MCF 10A (cell line): ENCODE results near the gene RBL1. TPM values are rescaled to one million over a fixed set of nuclear protein-coding genes. Genes with fewer than 3 reads are reported as not detected.

Source experiments
- BruUV-seq: library from RNA; stranded (reverse); fragments of 400-500 nt; replicated peaks from 2 replicates; lab custom pipeline; 2021; lab: Mats Ljungman, UMichigan
- CTCF ChIA-PET: fragments of 300-600 bp; sonication (Branson Sonifier 250); formaldehyde crosslinking; extraction: SDS; loops from one replicate; lab custom pipeline; 2021; ENCODE audit warnings: antibody characterized with exemption, inconsistent platforms; lab: Yijun Ruan, JAX
- POLR2A ChIA-PET: fragments of 300-600, 350-650 bp; sonication (Branson Sonifier 250); formaldehyde crosslinking; extraction: SDS; loops from one replicate; lab custom pipeline; 2020; ENCODE audit warnings: antibody characterized with exemption, inconsistent platforms; lab: Yijun Ruan, JAX
- DNase-seq: peaks from one replicate; pipeline ENCODE4 v3.0.0-alpha.2; 2018; ENCODE audit not compliant: unreplicated experiment
- H3K27ac Mint-ChIP-seq: one replicate; pipeline ENCODE4 v1.8.0; 2022; ENCODE audit warnings: mild to moderate bottlenecking, low read depth, mixed read lengths; ENCODE audit not compliant: unreplicated experiment
- H3K27me3 Mint-ChIP-seq: one replicate; pipeline ENCODE4 v1.8.0; 2022; ENCODE audit warnings: mixed read lengths; ENCODE audit not compliant: insufficient read depth, unreplicated experiment
- H3K36me3 Mint-ChIP-seq: one replicate; pipeline ENCODE4 v1.8.0; 2022; ENCODE audit warnings: mild to moderate bottlenecking, moderate library complexity, mixed read lengths; ENCODE audit not compliant: insufficient read depth, unreplicated experiment
- H3K4me1 Mint-ChIP-seq: one replicate; pipeline ENCODE4 v1.8.0; 2022; ENCODE audit warnings: mixed read lengths; ENCODE audit not compliant: insufficient read depth, unreplicated experiment
- H3K4me3 Mint-ChIP-seq: one replicate; pipeline ENCODE4 v1.8.0; 2022; ENCODE audit warnings: mild to moderate bottlenecking, moderate library complexity, mixed read lengths; ENCODE audit not compliant: unreplicated experiment
- H3K9me3 Mint-ChIP-seq: one replicate; pipeline ENCODE4 v1.8.0; 2022; ENCODE audit warnings: mixed read lengths; ENCODE audit not compliant: unreplicated experiment
- intact Hi-C: fragments of 100-400 bp; cut with micrococcal nuclease; formaldehyde crosslinking; loops from 2 replicates; pipeline ENCODE4 v1.14.1; 2022
- total RNA-seq: library from RNA; stranded (reverse); gene quantifications from 2 replicates; pipeline ENCODE4 v1.2.3, GENCODE V29; 2022
- TF ChIP-seq, protein P1 (sequence below): fragments of 200-600 bp; IDR thresholded peaks from one replicate; pipeline ENCODE4 v1.8.0; 2022; ENCODE audit warnings: antibody characterized with exemption, mild to moderate bottlenecking; ENCODE audit not compliant: unreplicated experiment

RBL1 gene
- total RNA-seq, 1 experiment from 2014 or later = 9.2 TPM

DNA sequence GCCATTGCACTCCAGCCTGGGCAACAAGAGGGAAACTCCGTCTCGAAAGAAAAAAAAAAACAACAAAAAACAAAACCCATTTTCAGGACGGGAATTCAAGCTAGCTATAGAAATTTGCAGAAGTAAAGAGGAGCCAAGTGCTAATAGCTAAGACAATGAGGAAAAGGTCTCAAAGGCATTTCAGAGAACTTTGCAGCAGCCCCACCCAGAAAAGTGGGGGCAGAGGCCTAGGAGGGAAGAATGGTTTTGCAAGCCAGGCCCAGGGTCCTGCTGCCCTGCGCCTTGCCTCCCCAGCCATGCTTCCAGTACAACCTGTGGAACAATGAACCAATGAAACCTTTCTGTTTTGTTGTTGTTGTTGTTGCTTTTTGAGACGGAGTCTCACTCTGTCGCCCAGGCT is 106.0 kb downstream of the RBL1 start:
- intact Hi-C loops = no loop called here
- peaks cover 8% of the 10 kb centered on the region for H3K9me3 Mint-ChIP-seq
- H3K4me1 Mint-ChIP-seq = no peaks in the 10 kb centered on the region
- no peak overlapping the region for H3K4me3 Mint-ChIP-seq
- H3K36me3 Mint-ChIP-seq = peaks cover 10% of the 10 kb centered on the region
- ChIA-PET POLR2A (no interaction called here), CTCF (interaction anchor here (0.7 kb wide), 1 partner anchor 401 kb away, joined by 3 read pairs; no protein-coding TSS in a partner anchor)
- TF ChIP-seq, protein P1, sequence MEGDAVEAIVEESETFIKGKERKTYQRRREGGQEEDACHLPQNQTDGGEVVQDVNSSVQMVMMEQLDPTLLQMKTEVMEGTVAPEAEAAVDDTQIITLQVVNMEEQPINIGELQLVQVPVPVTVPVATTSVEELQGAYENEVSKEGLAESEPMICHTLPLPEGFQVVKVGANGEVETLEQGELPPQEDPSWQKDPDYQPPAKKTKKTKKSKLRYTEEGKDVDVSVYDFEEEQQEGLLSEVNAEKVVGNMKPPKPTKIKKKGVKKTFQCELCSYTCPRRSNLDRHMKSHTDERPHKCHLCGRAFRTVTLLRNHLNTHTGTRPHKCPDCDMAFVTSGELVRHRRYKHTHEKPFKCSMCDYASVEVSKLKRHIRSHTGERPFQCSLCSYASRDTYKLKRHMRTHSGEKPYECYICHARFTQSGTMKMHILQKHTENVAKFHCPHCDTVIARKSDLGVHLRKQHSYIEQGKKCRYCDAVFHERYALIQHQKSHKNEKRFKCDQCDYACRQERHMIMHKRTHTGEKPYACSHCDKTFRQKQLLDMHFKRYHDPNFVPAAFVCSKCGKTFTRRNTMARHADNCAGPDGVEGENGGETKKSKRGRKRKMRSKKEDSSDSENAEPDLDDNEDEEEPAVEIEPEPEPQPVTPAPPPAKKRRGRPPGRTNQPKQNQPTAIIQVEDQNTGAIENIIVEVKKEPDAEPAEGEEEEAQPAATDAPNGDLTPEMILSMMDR = no peak
- H3K27ac Mint-ChIP-seq = no peak overlapping the region
- no TSS peak for BruUV-seq
- no peaks in the 10 kb centered on the region for H3K27me3 Mint-ChIP-seq
- no peak for DNase-seq

DNA sequence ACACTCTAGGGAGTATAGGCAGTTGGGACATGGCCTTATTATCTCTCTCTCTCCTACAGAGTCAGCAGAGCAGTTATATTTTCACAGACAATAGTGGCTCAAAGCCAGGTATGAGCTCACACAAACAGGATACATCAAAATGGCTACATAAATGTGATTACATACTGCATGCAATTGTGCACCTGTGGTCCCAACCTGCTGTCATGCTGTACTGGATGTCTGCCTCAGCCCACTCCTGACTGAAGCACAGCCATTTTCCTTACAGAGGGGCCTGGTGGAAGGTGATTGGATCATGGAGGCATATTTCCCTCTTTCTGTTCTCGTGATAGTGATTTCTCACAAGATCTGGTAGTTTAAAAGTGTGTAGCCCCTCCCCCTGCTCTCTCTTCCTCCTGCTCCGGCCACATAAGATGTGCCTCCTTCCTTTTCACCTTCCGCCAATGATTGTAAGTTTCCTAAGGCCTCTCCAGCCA is 107.3 kb downstream of the RBL1 start:
- H3K36me3 Mint-ChIP-seq = no peaks in the 10 kb centered on the region
- DNase-seq = peak; percentile 38
- no peak overlapping the region for H3K27ac Mint-ChIP-seq
- ChIA-PET POLR2A (no interaction called here), CTCF (interaction anchor here (0.5 to 0.6 kb wide), 3 partner anchors 17 to 33 kb away, joined by 3 to 7 read pairs (median 3); no protein-coding TSS in a partner anchor)
- intact Hi-C loops = no loop called here
- peaks cover 8% of the 10 kb centered on the region for H3K9me3 Mint-ChIP-seq
- H3K4me1 Mint-ChIP-seq = no peaks in the 10 kb centered on the region
- BruUV-seq = no TSS peak
- H3K4me3 Mint-ChIP-seq = no peak overlapping the region
- TF ChIP-seq, protein P1 = no peak
- H3K27me3 Mint-ChIP-seq = no peaks in the 10 kb centered on the region

DNA sequence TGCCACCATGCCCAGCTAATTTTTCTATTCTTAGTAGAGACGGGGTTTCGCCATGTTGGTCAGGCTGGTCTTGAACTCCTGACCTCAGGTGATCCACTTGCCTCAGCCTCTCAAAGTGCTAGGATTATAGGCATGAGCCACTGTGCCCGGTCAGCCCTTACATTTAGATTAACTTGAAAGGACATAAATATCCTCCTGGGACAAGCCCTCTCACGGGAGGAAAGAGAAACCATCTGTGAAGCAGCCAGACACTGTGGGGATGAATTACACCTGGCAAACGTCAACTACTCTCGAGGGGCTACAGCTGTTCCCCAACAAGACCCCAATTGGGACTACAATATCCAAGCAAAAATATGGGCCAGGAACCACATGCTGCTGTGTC is 111.5 kb downstream of the RBL1 start:
- H3K27ac Mint-ChIP-seq = no peak overlapping the region
- TF ChIP-seq, protein P1 = no peak
- no peaks in the 10 kb centered on the region for H3K27me3 Mint-ChIP-seq
- H3K4me1 Mint-ChIP-seq = no peaks in the 10 kb centered on the region
- BruUV-seq = no TSS peak
- no peaks in the 10 kb centered on the region for H3K36me3 Mint-ChIP-seq
- H3K9me3 Mint-ChIP-seq = no peaks in the 10 kb centered on the region
- no peak for DNase-seq
- H3K4me3 Mint-ChIP-seq = no peak overlapping the region
- ChIA-PET CTCF (no interaction called here), POLR2A (no interaction called here)
- intact Hi-C loops = no loop called here

DNA sequence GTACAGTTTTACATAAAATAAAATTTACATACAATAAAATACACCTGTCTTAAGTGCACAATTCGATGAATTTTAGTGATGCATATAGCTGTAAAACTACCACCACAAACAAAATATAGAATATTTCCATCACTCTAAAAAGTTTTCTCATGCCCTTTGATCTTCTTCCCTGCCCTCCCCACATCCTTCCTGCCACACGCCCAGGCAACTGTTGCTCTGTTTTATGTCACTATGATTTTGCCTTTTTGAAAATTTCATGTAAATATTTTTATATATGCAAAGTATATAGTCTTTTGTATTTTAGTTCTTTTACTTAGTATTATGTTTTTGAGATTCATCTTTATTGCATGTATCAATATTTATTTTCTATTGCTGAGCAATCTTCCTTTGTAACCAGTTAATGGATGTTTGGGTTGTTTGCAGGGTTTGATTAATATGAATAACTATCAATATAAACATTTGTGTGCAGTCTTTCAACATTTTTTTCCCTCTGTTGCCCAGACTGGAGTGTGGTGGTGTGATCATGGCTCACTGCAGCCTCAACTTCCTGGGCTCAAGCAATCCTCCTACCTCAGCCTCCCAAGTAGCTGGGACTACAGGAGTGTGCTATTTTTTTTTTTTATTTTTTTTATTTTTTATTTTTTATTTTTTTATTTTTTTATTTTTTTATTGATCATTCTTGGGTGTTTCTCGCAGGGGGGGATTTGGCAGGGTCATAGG is 120.5 kb downstream of the RBL1 start:
- TF ChIP-seq, protein P1 = no peak
- intact Hi-C loops = no loop called here
- BruUV-seq = no TSS peak
- Mint-ChIP-seq H3K27me3 (no peaks in the 10 kb centered on the region), H3K4me1 (no peaks in the 10 kb centered on the region), H3K4me3 (no peak overlapping the region), H3K27ac (no peak overlapping the region), H3K9me3 (no peaks in the 10 kb centered on the region), H3K36me3 (no peaks in the 10 kb centered on the region)
- no peak for DNase-seq
- POLR2A ChIA-PET = interaction anchor here (0.8 kb wide), 1 partner anchor 538 kb away, joined by 3 read pairs; no protein-coding TSS in a partner anchor
- CTCF ChIA-PET = no interaction called here
